GM19452 (cell line): ENCODE results near the gene LRRTM4.

ENCODE experiments used
- ATAC-seq: cut with Tn5 transposase; IDR thresholded peaks from one replicate; pipeline ENCODE4 v1.9.1; 2021; ENCODE audit not compliant: unreplicated experiment

LRRTM4 gene

GRCh38 chr2:77325395-77325794, 196.8 kb downstream of the LRRTM4 start:
- no peak for ATAC-seq

- no peak for ATAC-seq
Observed at GRCh38 chr2:77322431-77322830, 199.7 kb downstream of the LRRTM4 start.

GRCh38 chr2:77314721-77315120, 207.5 kb downstream of the LRRTM4 start:
- no peak for ATAC-seq

- ATAC-seq: no peak
Observed at GRCh38 chr2:77310416-77310815, 211.8 kb downstream of the LRRTM4 start.

- no peak for ATAC-seq
Observed at GRCh38 chr2:77309725-77310124, 212.5 kb downstream of the LRRTM4 start.

- no peak for ATAC-seq
Observed at GRCh38 chr2:77301441-77301840, 220.7 kb downstream of the LRRTM4 start.

GRCh38 chr2:77296791-77297190, 225.4 kb downstream of the LRRTM4 start:
- no peak for ATAC-seq

- ATAC-seq: no peak
Observed at GRCh38 chr2:77294474-77294873, 227.7 kb downstream of the LRRTM4 start.

- ATAC-seq: no peak
Observed at GRCh38 chr2:77284353-77284752, 237.8 kb downstream of the LRRTM4 start.

GRCh38 chr2:77271262-77271661, 250.9 kb downstream of the LRRTM4 start:
- ATAC-seq: no peak

GRCh38 chr2:77270433-77270832, 251.7 kb downstream of the LRRTM4 start:
- ATAC-seq: no peak

- ATAC-seq: no peak
Observed at GRCh38 chr2:77268626-77269025, 253.6 kb downstream of the LRRTM4 start.

GRCh38 chr2:77232909-77233425, 289.2 kb downstream of the LRRTM4 start:
- no peak for ATAC-seq

- ATAC-seq: no peak
Observed at GRCh38 chr2:77228391-77228790, 293.8 kb downstream of the LRRTM4 start.

GRCh38 chr2:77210725-77211124, 311.5 kb downstream of the LRRTM4 start:
- ATAC-seq: no peak

- no peak for ATAC-seq
Observed at GRCh38 chr2:77207331-77207730, 314.8 kb downstream of the LRRTM4 start.

GRCh38 chr2:77201755-77202154, 320.4 kb downstream of the LRRTM4 start:
- no peak for ATAC-seq

GRCh38 chr2:77199411-77199810, 322.8 kb downstream of the LRRTM4 start:
- ATAC-seq: no peak

GRCh38 chr2:77193858-77194448, 328.2 kb downstream of the LRRTM4 start:
- ATAC-seq: no peak

GRCh38 chr2:77192811-77193289, 329.3 kb downstream of the LRRTM4 start:
- ATAC-seq: no peak

GRCh38 chr2:77191665-77192064, 330.5 kb downstream of the LRRTM4 start:
- no peak for ATAC-seq

GRCh38 chr2:77190721-77191346, 331.3 kb downstream of the LRRTM4 start:
- ATAC-seq: no peak

GRCh38 chr2:77185052-77185451, 337.1 kb downstream of the LRRTM4 start:
- ATAC-seq: no peak
